Skeletal muscle satellite cell (primary cell): ENCODE data around the gene SLC22A23.
A peak's percentile ranks its signal among the peaks of the same experiment; 100 is the strongest.

ENCODE experiments used
- H3K27me3 ChIP-seq: 2 replicates; pipeline ENCODE4 v1.7.0; 2013; ENCODE audit warnings: low read length; ENCODE audit not compliant: control insufficient read depth, insufficient read depth
- H3K36me3 ChIP-seq: 2 replicates; pipeline ENCODE4 v1.7.0; 2013; ENCODE audit warnings: mild to moderate bottlenecking, control low read depth, low read length; ENCODE audit not compliant: insufficient read depth
- H3K4me1 ChIP-seq: 2 replicates; pipeline ENCODE4 v1.7.0; 2013; ENCODE audit warnings: low read length; ENCODE audit not compliant: control insufficient read depth, insufficient read depth
- H3K4me2 ChIP-seq: 2 replicates; pipeline ENCODE4 v1.7.0; 2013; ENCODE audit warnings: mild to moderate bottlenecking, low read length
- H3K4me3 ChIP-seq: 2 replicates; pipeline ENCODE4 v1.7.0; 2013; ENCODE audit warnings: low read length
- H3K9ac ChIP-seq: 2 replicates; pipeline ENCODE4 v1.7.0; 2013; ENCODE audit warnings: mild to moderate bottlenecking, low read depth, low read length, moderate library complexity
- H3K9me3 ChIP-seq: replicated peaks from 2 replicates; pipeline ENCODE4 v1.7.0; 2013; ENCODE audit warnings: mild to moderate bottlenecking, control low read depth, low read length

The SLC22A23 gene

GRCh38 chr6:3280866-3281465 lies 175.9 kb downstream of the SLC22A23 start:
- Histone ChIP-seq H3K9me3 (no peaks in the 10 kb centered on the region), H3K4me2 (no peak overlapping the region), H3K4me3 (no peak overlapping the region), H3K9ac (peak overlapping the region; percentile 41), H3K27me3 (no peaks in the 10 kb centered on the region), H3K4me1 (peaks cover 22% of the 10 kb centered on the region), H3K36me3 (no peaks in the 10 kb centered on the region)

GRCh38 chr6:3280091-3280490 lies 176.8 kb downstream of the SLC22A23 start:
- Histone ChIP-seq H3K9ac (no peak overlapping the region), H3K4me3 (no peak overlapping the region), H3K27me3 (no peaks in the 10 kb centered on the region), H3K4me1 (peaks cover 22% of the 10 kb centered on the region), H3K36me3 (no peaks in the 10 kb centered on the region), H3K9me3 (no peaks in the 10 kb centered on the region), H3K4me2 (no peak overlapping the region)

GRCh38 chr6:3278691-3279090 lies 178.2 kb downstream of the SLC22A23 start:
- Histone ChIP-seq H3K4me1 (peaks cover 22% of the 10 kb centered on the region), H3K9me3 (no peaks in the 10 kb centered on the region), H3K4me2 (no peak overlapping the region), H3K9ac (no peak overlapping the region), H3K4me3 (no peak overlapping the region), H3K27me3 (no peaks in the 10 kb centered on the region), H3K36me3 (no peaks in the 10 kb centered on the region)

GRCh38 chr6:3277851-3278416 lies 178.9 kb downstream of the SLC22A23 start:
- no peak overlapping the region for H3K4me2 ChIP-seq
- H3K27me3 ChIP-seq: no peaks in the 10 kb centered on the region
- H3K9me3 ChIP-seq: no peaks in the 10 kb centered on the region

GRCh38 chr6:3277251-3277650 lies 179.6 kb downstream of the SLC22A23 start:
- H3K4me3 ChIP-seq: no peak overlapping the region
- no peaks in the 10 kb centered on the region for H3K27me3 ChIP-seq
- H3K4me1 ChIP-seq: peaks cover 15% of the 10 kb centered on the region
- H3K9ac ChIP-seq: no peak overlapping the region
- H3K9me3 ChIP-seq: no peaks in the 10 kb centered on the region
- peaks cover 2% of the 10 kb centered on the region for H3K36me3 ChIP-seq
- H3K4me2 ChIP-seq: no peak overlapping the region

More at GRCh38 chr6:3277851-3278416, 178.9 kb downstream of the SLC22A23 start:
- Histone ChIP-seq H3K36me3 (no peaks in the 10 kb centered on the region), H3K4me1 (peaks cover 22% of the 10 kb centered on the region), H3K9ac (no peak overlapping the region), H3K4me3 (no peak overlapping the region)

GRCh38 chr6:3276174-3277167 lies 180.4 kb downstream of the SLC22A23 start:
- Histone ChIP-seq H3K27me3 (no peaks in the 10 kb centered on the region), H3K9ac (no peak overlapping the region), H3K36me3 (peaks cover 9% of the 10 kb centered on the region), H3K4me2 (no peak overlapping the region), H3K4me3 (no peak overlapping the region), H3K4me1 (peaks cover 7% of the 10 kb centered on the region), H3K9me3 (no peaks in the 10 kb centered on the region)

- H3K9me3 ChIP-seq: no peaks in the 10 kb centered on the region
- H3K36me3 ChIP-seq: peaks cover 29% of the 10 kb centered on the region
- no peak overlapping the region for H3K4me3 ChIP-seq
- no peaks in the 10 kb centered on the region for H3K4me1 ChIP-seq
- H3K4me2 ChIP-seq: no peak overlapping the region
- H3K27me3 ChIP-seq: no peaks in the 10 kb centered on the region
- H3K9ac ChIP-seq: no peak overlapping the region
Observed at GRCh38 chr6:3273707-3274521, 182.9 kb downstream of the SLC22A23 start.

- Histone ChIP-seq H3K4me3 (no peak overlapping the region), H3K36me3 (peaks cover 33% of the 10 kb centered on the region), H3K9ac (no peak overlapping the region), H3K27me3 (no peaks in the 10 kb centered on the region), H3K4me2 (no peak overlapping the region), H3K4me1 (no peaks in the 10 kb centered on the region), H3K9me3 (no peaks in the 10 kb centered on the region)
Observed at GRCh38 chr6:3272911-3273547, 183.8 kb downstream of the SLC22A23 start.

- no peaks in the 10 kb centered on the region for H3K9me3 ChIP-seq
- H3K9ac ChIP-seq: no peak overlapping the region
- peaks cover 33% of the 10 kb centered on the region for H3K36me3 ChIP-seq
- H3K27me3 ChIP-seq: no peaks in the 10 kb centered on the region
- H3K4me3 ChIP-seq: no peak overlapping the region
- H3K4me2 ChIP-seq: no peak overlapping the region
- no peaks in the 10 kb centered on the region for H3K4me1 ChIP-seq
Observed at GRCh38 chr6:3271756-3272155, 185.1 kb downstream of the SLC22A23 start.

GRCh38 chr6:3270258-3270657 lies 186.6 kb downstream of the SLC22A23 start:
- Histone ChIP-seq H3K4me3 (no peak overlapping the region), H3K9me3 (no peaks in the 10 kb centered on the region), H3K4me2 (no peak overlapping the region), H3K36me3 (peaks cover 38% of the 10 kb centered on the region), H3K9ac (no peak overlapping the region), H3K4me1 (no peaks in the 10 kb centered on the region), H3K27me3 (no peaks in the 10 kb centered on the region)
